Stimulated activated CD4-positive, alpha-beta T cell treated with anti-CD3 and anti-CD28 coated beads, Interleukin-15, amount 100 ng/mL, for 1 hour (primary cell): ENCODE measurements around the gene USP36.
"Not testable (repeated sequence)": the region's sequence is repeated elsewhere in the genome, so short reads cannot be mapped to it uniquely, and the experiment has no call there.

ENCODE experiments used
- DNase-seq, 2 donors: peaks; one replicate each; pipeline ENCODE4 v3.0.0-alpha.2; 2020; ENCODE audit warnings: low read depth in 1 of 2, low spot score in 1 of 2

USP36 gene

GRCh38 chr17:78872486-78872885 lies 31.9 kb upstream of the USP36 start:
- no peak for DNase-seq

GRCh38 chr17:78870621-78871020 lies 30.0 kb upstream of the USP36 start:
- no peak for DNase-seq

- DNase-seq = no peak
These were observed 27.8 kb upstream of the USP36 start for GRCh38 chr17:78868391-78868790.

GRCh38 chr17:78867046-78867445 lies 26.4 kb upstream of the USP36 start:
- DNase-seq = not testable (repeated sequence)

- peak; percentile 23 to 44 for DNase-seq
These were observed 25.2 kb upstream of the USP36 start for GRCh38 chr17:78865682-78866390.

GRCh38 chr17:78864117-78864516 lies 23.5 kb upstream of the USP36 start:
- DNase-seq = no peak

GRCh38 chr17:78862073-78863023 lies 21.7 kb upstream of the USP36 start:
- no peak for DNase-seq

GRCh38 chr17:78861229-78861628 lies 20.6 kb upstream of the USP36 start:
- DNase-seq = no peak

GRCh38 chr17:78859051-78859450 lies 18.4 kb upstream of the USP36 start:
- no peak for DNase-seq

- no peak for DNase-seq
These were observed 16.7 kb upstream of the USP36 start for GRCh38 chr17:78857266-78857665.

- DNase-seq = no peak
These were observed 15.0 kb upstream of the USP36 start for GRCh38 chr17:78855561-78856165.

- DNase-seq = no peak
These were observed 13.9 kb upstream of the USP36 start for GRCh38 chr17:78854508-78854907.

GRCh38 chr17:78853926-78854394 lies 13.3 kb upstream of the USP36 start:
- no peak for DNase-seq

GRCh38 chr17:78852709-78853121 lies 12.1 kb upstream of the USP36 start:
- DNase-seq = no peak

GRCh38 chr17:78849026-78849425 lies 8.4 kb upstream of the USP36 start:
- DNase-seq = no peak

GRCh38 chr17:78847052-78847451 lies 6.4 kb upstream of the USP36 start:
- no peak for DNase-seq

GRCh38 chr17:78844301-78845005 lies 3.8 kb upstream of the USP36 start:
- no peak for DNase-seq

- peak; percentile 20 to 27 for DNase-seq
These were observed 2.4 kb upstream of the USP36 start for GRCh38 chr17:78842881-78843565.

GRCh38 chr17:78840530-78840779 lies 159 bp downstream of the USP36 start:
- no peak for DNase-seq

- DNase-seq = peak in 1 of 2 donors; percentile 37
These were observed 668 bp downstream of the USP36 start for GRCh38 chr17:78839762-78840529.
